GM20000 (cell line): ENCODE measurements around the gene TRAPPC3.

Experiments used
- DNase-seq: peaks from one replicate; pipeline ENCODE4 v3.0.0; 2012; ENCODE audit warnings: low spot score
- TF ChIP-seq, protein P1 (sequence below): IDR thresholded peaks from 2 replicates; pipeline ENCODE4 v1.5.1; 2012; ENCODE audit warnings: mild to moderate bottlenecking, control low read depth; ENCODE audit errors: extremely low read depth, missing control alignments

Gene TRAPPC3

DNA sequence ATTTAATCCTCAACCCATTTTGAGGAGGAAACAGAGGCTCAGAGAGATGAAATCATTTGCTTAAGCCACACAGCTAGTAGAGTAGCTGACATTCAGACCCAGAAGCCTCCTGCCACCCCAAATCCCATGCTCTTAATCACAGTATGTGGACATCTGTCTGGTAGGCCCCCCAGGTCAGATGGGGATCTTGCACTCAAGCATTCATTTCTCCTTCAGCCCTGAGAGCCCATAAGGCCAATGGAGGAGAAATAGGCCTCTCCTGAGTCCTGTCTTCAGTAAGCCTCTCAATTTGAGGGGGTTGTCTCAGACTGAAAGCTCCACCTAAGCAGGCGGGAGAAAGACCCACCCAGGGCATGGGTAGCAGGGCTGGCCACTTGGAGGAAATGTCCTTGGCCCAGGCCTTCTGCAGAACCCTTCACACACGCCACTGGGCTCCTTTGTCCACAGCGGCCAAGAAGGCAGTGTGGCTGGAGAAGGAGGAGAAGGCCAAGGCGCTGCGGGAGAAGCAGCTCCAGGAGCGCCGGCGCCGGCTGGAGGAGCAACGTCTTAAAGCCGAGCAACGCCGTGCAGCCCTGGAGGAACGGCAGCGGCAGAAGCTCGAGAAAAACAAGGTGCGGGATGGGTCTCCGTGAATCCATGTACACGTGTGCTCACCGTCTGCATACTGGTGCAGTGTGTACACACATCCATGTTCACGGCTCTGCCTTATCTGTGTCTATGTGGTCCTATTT, 22.9 kb upstream of the TRAPPC3 start:
- no peak for DNase-seq
- TF ChIP-seq, protein P1, sequence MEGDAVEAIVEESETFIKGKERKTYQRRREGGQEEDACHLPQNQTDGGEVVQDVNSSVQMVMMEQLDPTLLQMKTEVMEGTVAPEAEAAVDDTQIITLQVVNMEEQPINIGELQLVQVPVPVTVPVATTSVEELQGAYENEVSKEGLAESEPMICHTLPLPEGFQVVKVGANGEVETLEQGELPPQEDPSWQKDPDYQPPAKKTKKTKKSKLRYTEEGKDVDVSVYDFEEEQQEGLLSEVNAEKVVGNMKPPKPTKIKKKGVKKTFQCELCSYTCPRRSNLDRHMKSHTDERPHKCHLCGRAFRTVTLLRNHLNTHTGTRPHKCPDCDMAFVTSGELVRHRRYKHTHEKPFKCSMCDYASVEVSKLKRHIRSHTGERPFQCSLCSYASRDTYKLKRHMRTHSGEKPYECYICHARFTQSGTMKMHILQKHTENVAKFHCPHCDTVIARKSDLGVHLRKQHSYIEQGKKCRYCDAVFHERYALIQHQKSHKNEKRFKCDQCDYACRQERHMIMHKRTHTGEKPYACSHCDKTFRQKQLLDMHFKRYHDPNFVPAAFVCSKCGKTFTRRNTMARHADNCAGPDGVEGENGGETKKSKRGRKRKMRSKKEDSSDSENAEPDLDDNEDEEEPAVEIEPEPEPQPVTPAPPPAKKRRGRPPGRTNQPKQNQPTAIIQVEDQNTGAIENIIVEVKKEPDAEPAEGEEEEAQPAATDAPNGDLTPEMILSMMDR: no peak

DNA sequence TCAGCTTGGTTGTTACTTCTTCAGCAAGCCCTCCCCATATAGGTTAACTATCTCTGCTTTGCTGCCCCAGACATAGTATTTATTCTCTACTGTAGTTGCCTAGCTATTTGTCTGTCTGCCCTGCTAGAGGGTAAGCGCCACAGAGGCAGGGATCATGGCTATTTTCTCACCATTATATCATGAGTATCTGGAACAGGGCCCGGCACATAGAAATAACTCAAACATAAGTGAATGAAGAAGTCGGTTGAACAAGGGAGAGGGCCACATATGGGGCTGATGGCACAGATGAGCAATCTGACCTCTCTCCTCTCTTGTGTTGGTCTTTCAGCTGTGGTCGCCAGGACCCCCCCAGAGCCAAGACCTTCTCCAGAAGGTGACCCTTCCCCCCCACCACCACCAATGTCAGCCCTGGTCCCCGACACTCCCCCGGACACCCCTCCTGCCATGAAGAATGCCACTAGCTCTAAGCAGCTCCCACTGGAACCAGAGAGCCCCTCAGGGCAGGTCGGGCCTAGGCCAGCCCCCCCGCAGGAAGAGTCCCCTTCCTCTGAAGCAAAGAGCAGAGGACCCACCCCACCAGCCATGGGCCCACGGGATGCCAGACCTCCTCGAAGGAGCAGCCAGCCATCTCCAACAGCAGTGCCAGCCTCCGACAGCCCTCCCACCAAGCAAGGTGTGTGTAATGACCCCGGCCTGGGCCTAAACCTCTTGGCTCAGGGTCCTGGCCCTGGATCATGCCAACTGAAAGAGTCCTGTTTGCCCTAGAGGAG, 21.5 kb upstream of the TRAPPC3 start:
- no peak for DNase-seq
- TF ChIP-seq, protein P1: no peak

DNA sequence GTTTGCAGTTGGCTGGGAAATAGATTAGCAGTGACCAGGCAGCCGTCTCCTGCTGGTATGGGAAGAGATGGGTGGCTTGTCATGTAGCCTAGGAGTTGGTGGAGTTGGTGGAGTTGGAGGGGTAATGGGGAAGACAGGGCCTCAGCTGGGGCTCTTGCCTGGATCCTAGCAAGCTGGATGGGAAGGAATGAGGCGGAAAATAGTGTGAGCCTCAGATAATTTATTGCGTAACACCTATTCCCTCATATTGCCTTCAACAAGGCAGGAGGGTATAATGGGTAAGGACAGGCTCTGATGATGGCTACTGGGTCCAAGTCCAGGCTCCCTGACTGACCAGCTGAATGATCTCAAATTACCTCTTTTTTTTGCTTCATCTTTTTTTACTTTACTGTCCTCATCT, 19.2 kb upstream of the TRAPPC3 start:
- TF ChIP-seq, protein P1: no peak
- DNase-seq: no peak

DNA sequence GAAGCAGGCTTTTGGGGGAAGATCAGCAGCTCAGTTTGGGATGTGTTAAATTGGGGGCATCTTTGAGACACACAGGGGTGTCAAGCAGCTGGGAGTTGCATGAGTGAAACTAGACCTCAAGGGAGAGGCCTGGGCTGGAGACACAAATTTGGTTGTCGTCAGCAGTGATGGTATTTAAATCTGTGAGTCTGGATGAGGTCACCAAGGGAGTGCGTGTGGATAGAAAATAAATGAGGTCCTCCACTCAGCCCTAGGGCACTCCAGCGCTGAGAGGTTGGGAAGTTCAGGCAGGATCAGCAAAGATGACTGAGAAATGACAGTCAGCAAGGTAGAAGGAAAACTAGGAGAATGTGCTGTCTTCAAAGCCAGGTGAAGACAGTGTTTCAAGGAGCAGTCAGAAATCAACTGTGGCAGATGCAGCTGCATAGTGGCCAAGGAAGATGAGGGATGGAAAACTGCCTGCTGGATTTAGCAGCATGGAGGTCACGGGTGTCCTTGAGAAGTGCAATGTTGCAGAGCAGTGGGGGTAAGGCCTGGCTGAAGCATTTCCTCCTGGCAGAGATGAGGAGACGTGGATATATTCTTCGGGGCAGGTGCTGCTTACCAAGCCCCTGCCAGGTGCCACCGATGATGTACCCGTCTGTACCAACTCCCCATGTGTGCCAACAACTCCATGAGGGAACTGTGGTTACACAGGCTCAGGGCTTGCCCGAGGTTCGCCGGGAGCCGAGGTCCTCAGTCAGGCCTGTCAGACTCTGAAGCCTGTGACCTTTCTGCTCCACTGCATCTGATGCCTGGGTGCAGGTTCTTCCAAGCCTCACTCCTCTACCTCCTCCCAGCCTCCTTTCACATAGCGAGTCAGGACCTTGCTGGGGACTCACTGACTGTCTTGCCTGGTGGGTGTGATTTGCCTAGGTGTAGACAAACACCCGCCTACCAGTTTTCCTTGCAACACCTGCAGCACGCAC, 17.9 kb upstream of the TRAPPC3 start:
- TF ChIP-seq, protein P1: no peak
- DNase-seq: no peak

DNA sequence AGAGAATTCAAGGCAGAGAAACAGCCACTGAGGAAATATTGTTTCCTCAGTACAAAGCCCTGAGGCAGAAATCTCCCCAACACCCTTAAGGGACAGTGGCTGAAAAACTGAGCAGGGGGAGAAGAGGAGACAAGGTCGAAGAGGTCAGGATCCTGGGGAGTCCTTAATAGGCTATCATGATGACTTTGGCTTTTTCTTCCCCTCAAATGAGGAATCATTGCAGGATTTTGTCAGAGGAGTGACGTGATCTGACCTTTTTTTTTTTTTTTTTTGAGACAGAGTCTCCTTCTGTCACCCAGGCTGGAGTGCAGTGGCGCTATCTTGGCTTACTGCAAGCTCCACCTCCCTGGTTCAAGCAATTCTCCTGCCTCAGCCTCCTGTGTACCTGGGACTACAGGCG, 16.9 kb upstream of the TRAPPC3 start:
- TF ChIP-seq, protein P1: no peak
- DNase-seq: no peak

DNA sequence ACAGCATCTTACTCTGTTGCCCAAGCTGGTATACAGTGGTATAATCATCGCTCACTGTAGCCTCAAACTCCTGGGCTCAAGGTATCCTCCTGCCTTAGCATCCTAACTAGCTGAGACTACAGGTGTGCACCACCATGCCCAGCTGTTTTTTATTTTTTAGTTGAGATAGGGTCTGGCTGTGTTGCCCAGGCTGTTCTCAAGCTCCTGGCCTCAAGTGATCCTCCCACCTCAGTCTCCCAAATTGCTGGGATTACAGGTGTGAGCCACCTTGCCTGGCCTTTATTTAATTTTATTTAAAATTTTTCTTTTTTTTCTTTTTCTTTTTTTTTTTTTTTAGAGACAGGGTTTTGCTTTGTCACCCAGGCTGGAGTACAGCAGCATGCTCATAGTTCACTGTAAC, 15.9 kb upstream of the TRAPPC3 start:
- TF ChIP-seq, protein P1: no peak
- DNase-seq: no peak
